Ishikawa (cell line): ENCODE measurements around the gene GPC1.

Source experiments
- CEBPB ChIP-seq: IDR thresholded peaks from 2 replicates; pipeline ENCODE4 v1.6.1; 2012
- CREB1 ChIP-seq: IDR thresholded peaks from 2 replicates; pipeline ENCODE4 v1.6.1; 2012; ENCODE audit warnings: low read depth
- EGR1 ChIP-seq: IDR thresholded peaks from 2 replicates; pipeline ENCODE4 v1.6.1; 2012
- EP300 ChIP-seq: IDR thresholded peaks from 2 replicates; pipeline ENCODE4 v1.6.1; 2012; ENCODE audit warnings: borderline replicate concordance
- FOXM1 ChIP-seq: IDR thresholded peaks from 2 replicates; pipeline ENCODE4 v1.6.1; 2012; ENCODE audit warnings: low read depth, borderline replicate concordance
- MAX ChIP-seq: IDR thresholded peaks from 2 replicates; pipeline ENCODE4 v1.6.1; 2012
- NFIC ChIP-seq: IDR thresholded peaks from 2 replicates; pipeline ENCODE4 v1.6.1; 2012
- RAD21 ChIP-seq: IDR thresholded peaks from 2 replicates; pipeline ENCODE4 v1.6.1; 2012; ENCODE audit warnings: low read depth
- REST ChIP-seq: IDR thresholded peaks from 2 replicates; pipeline ENCODE4 v1.6.1; 2012; ENCODE audit warnings: low read depth, mild to moderate bottlenecking
- TAF1 ChIP-seq: IDR thresholded peaks from 2 replicates; pipeline ENCODE4 v1.6.1; 2012; ENCODE audit warnings: low read depth, mild to moderate bottlenecking
- TCF12 ChIP-seq: IDR thresholded peaks from 2 replicates; pipeline ENCODE4 v1.6.1; 2012; ENCODE audit warnings: low read depth
- TEAD4 ChIP-seq: IDR thresholded peaks from 2 replicates; pipeline ENCODE4 v1.6.1; 2012
- USF1 ChIP-seq: IDR thresholded peaks from 2 replicates; pipeline ENCODE4 v1.6.1; 2012
- YY1 ChIP-seq: IDR thresholded peaks from 2 replicates; pipeline ENCODE4 v1.6.1; 2012; ENCODE audit warnings: low read depth
- ZBTB7A ChIP-seq: IDR thresholded peaks from 2 replicates; pipeline ENCODE4 v1.6.1; 2012; ENCODE audit warnings: low read depth

GPC1 gene

DNA sequence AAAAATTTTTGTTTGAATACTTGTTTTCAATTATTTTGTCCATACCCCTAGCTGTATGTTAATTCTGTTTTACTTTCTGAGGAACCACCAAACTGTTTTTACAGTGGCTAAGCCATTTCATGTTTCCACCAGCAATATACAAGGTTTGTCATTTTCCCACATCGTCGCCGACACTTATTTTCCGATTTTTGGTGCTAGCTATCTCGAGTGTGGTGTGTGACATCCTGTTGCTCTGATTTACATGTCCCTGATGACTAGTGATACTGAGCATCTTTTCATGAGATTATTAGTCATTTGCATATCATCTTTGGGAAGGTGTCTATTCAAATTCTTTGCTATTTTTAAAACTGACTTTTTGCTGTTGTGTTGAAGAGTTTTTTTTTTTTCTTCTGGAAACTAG is 7.2 kb upstream of the GPC1 start:
- TF ChIP-seq CREB1 = no peak
- TF ChIP-seq TCF12 = no peak
- TF ChIP-seq TEAD4 = no peak
- no peak for TF ChIP-seq EGR1
- no peak for TF ChIP-seq RAD21
- no peak for TF ChIP-seq NFIC
- TF ChIP-seq YY1 = no peak
- TF ChIP-seq USF1 = no peak
- no peak for TF ChIP-seq TAF1
- no peak for TF ChIP-seq EP300
- TF ChIP-seq CEBPB = no peak

GRCh38 chr2:240429341-240429871 is 6.1 kb upstream of the GPC1 start:
- TF ChIP-seq RAD21 (no peak), YY1 (no peak), EP300 (no peak), TAF1 (no peak), CREB1 (no peak), TEAD4 (no peak), NFIC (no peak), REST (no peak), ZBTB7A (no peak), USF1 (no peak), CEBPB (no peak)

DNA sequence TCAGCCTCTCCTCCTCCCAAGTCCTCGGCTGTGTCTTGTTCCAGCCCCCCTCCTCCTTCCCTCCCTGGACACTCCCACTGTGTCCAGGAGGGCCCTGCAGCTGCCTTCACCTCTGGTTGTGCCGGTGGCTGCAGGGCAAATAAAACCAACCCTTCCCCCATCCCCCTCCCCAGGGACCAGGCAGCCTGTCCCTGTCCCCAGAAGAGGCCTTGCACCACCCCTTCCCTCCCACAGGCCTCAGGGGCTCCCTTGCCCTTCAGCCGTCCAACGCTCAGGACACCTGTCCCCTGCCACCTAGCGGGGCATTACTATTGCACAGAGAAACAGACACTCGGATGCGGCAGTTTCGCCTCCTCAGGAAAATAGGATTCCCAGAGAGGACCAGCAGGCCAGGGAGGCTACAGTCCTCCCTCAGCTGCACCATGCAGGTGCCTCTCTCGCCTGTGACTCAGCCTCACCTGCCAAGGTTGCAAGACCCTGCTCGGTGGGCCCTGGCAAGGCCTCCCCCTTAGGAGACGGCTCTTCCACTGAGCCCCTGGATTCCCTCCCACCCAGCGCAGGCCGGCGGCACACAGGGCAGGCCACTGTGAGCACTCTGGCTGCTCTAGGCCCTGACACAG is 5.5 kb upstream of the GPC1 start:
- TF ChIP-seq YY1 (no peak), RAD21 (no peak), REST (no peak), EP300 (no peak), USF1 (no peak), CREB1 (no peak), FOXM1 (no peak), EGR1 (no peak), NFIC (no peak), TCF12 (no peak), ZBTB7A (no peak), TEAD4 (no peak), CEBPB (no peak), MAX (no peak), TAF1 (no peak)

DNA sequence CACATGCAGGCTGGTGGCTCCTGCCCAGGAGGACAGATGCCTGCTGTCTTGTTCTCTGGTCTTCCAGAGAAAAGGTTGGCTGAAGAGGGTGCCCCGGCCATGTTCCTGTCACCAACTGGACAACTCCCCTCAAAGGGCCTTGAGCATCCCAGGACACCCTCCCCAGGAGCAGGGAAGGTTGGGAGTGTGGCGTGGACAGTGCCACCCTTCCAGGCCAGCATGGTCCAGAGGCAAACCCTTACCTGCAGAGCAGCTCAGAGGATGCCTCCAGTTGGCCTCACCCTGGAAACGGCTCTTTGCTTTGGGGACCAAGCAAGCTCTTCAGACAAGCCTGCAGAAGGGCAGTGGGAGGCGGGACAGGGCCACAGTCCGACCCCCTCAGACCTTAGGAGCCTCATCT is 4.9 kb upstream of the GPC1 start:
- TF ChIP-seq REST = no peak
- TF ChIP-seq USF1 = no peak
- TF ChIP-seq TAF1 = no peak
- no peak for TF ChIP-seq EP300
- no peak for TF ChIP-seq MAX
- no peak for TF ChIP-seq CEBPB
- TF ChIP-seq FOXM1 = no peak
- no peak for TF ChIP-seq RAD21
- TF ChIP-seq TEAD4 = no peak
- no peak for TF ChIP-seq YY1
- TF ChIP-seq CREB1 = no peak
- TF ChIP-seq ZBTB7A = no peak
